SK-N-SH (cell line): Measurements from ENCODE around the gene PCSK9.

ENCODE experiments used
- CHD2 ChIP-seq: fragments of 150-350 bp; IDR thresholded peaks from 2 replicates; pipeline ENCODE4 v1.6.1; 2018; ENCODE audit warnings: low read length; ENCODE audit not compliant: partially characterized antibody
- FOXM1 ChIP-seq: IDR thresholded peaks from 2 replicates; pipeline ENCODE4 v1.4.0; 2012; ENCODE audit warnings: low read depth, mild to moderate bottlenecking
- JUND ChIP-seq: IDR thresholded peaks from 2 replicates; pipeline ENCODE4 v1.4.0; 2012
- MAX ChIP-seq: IDR thresholded peaks from 2 replicates; pipeline ENCODE4 v1.4.0; 2012; ENCODE audit warnings: low read depth
- POLR2AphosphoS5 ChIP-seq: IDR thresholded peaks from 2 replicates; pipeline ENCODE4 v1.6.1; 2012; ENCODE audit warnings: low read depth, low read length
- SMC3 ChIP-seq: IDR thresholded peaks from 2 replicates; pipeline ENCODE4 v1.6.1; 2012; ENCODE audit warnings: low read depth, low read length, improper control_type of control experiment
- TEAD4 ChIP-seq: IDR thresholded peaks from 2 replicates; pipeline ENCODE4 v1.4.0; 2012; ENCODE audit warnings: mild to moderate bottlenecking, borderline replicate concordance; ENCODE audit not compliant: insufficient read depth
- TF ChIP-seq, protein P1 (sequence below): fragments of 200-600 bp; sonication (generic); IDR thresholded peaks from 2 replicates; pipeline ENCODE4 v1.6.1; 2017; ENCODE audit warnings: antibody characterized with exemption, mild to moderate bottlenecking, moderate library complexity
- TF ChIP-seq, protein P2 (sequence below): IDR thresholded peaks from 2 replicates; pipeline ENCODE4 v1.4.0; 2012; ENCODE audit warnings: low read depth, borderline replicate concordance
- TF ChIP-seq, protein P3 (sequence below): fragments of 150-350 bp; IDR thresholded peaks from 2 replicates; pipeline ENCODE4 v1.6.1; 2016; ENCODE audit warnings: mild to moderate bottlenecking, low read depth, low read length

GRCh38 chr1:55054396-55054795 is 15.0 kb downstream of the PCSK9 start:
- TF ChIP-seq, protein P1, sequence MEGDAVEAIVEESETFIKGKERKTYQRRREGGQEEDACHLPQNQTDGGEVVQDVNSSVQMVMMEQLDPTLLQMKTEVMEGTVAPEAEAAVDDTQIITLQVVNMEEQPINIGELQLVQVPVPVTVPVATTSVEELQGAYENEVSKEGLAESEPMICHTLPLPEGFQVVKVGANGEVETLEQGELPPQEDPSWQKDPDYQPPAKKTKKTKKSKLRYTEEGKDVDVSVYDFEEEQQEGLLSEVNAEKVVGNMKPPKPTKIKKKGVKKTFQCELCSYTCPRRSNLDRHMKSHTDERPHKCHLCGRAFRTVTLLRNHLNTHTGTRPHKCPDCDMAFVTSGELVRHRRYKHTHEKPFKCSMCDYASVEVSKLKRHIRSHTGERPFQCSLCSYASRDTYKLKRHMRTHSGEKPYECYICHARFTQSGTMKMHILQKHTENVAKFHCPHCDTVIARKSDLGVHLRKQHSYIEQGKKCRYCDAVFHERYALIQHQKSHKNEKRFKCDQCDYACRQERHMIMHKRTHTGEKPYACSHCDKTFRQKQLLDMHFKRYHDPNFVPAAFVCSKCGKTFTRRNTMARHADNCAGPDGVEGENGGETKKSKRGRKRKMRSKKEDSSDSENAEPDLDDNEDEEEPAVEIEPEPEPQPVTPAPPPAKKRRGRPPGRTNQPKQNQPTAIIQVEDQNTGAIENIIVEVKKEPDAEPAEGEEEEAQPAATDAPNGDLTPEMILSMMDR: no peak
- TF ChIP-seq, protein P2, sequence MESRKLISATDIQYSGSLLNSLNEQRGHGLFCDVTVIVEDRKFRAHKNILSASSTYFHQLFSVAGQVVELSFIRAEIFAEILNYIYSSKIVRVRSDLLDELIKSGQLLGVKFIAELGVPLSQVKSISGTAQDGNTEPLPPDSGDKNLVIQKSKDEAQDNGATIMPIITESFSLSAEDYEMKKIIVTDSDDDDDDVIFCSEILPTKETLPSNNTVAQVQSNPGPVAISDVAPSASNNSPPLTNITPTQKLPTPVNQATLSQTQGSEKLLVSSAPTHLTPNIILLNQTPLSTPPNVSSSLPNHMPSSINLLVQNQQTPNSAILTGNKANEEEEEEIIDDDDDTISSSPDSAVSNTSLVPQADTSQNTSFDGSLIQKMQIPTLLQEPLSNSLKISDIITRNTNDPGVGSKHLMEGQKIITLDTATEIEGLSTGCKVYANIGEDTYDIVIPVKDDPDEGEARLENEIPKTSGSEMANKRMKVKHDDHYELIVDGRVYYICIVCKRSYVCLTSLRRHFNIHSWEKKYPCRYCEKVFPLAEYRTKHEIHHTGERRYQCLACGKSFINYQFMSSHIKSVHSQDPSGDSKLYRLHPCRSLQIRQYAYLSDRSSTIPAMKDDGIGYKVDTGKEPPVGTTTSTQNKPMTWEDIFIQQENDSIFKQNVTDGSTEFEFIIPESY: no peak
- no peak for TF ChIP-seq FOXM1
- TF ChIP-seq JUND: no peak
- TF ChIP-seq TEAD4: no peak
- TF ChIP-seq SMC3: no peak
- TF ChIP-seq POLR2AphosphoS5: no peak
- TF ChIP-seq CHD2: no peak
- TF ChIP-seq, protein P3, sequence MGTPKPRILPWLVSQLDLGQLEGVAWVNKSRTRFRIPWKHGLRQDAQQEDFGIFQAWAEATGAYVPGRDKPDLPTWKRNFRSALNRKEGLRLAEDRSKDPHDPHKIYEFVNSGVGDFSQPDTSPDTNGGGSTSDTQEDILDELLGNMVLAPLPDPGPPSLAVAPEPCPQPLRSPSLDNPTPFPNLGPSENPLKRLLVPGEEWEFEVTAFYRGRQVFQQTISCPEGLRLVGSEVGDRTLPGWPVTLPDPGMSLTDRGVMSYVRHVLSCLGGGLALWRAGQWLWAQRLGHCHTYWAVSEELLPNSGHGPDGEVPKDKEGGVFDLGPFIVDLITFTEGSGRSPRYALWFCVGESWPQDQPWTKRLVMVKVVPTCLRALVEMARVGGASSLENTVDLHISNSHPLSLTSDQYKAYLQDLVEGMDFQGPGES: no peak
- no peak for TF ChIP-seq MAX
